ENCODE measurements around the gene RNF224. TPM values are rescaled to one million over a fixed set of nuclear protein-coding genes. Genes with fewer than 3 reads are reported as not detected.
A peak's percentile ranks its signal among the peaks of the same experiment; 100 is the strongest.

Gene RNF224
- total RNA-seq, 1 experiment from 2014 or later: not detected

DNA sequence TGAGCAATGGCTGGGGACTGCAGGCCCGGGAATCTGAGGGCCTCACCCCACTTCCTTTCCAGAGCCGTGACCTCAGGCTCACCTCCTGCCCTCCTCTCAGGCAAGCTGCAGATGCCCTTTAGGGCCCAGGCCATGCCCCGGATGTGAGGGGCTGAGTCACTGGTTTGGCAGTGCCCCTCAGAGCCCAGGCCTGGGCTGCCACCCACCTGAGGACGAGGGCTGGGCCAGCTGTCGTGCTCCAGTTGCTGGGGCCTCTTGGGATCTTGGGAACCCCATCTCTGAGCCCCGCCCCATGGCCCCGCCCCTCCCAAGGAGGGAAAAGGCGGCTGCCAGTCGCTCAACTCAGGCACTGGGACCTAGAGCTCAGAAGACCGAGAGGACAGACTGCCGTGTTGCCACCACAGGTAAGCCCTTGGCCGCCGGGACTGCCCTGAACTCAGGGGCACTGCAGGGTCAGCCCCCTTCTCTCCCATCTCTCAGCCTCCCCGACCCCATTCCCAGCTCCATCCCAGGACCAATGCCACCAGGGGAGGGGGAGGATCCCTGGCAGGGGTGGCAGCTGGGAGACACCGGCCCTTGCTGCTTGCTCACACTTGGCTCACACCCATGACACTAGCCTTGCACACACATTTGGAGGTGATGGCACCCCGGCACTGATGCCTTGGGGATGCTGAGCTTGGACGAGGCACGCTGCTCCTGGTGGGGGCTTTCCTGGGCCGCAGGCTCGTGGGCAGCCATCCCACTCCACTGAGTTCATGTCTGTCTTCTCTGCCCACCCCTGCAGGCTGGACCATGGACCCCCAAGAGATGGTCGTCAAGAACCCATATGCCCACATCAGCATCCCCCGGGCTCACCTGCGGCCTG is 2.2 kb upstream of the RNF224 start, which contains the start of gene CYSRT1:
Gene CYSRT1 (plus strand): TSS at position 345 of the 865 bp plus-strand sequence. CDS start 448 bp downstream, at position 793.
- H3K9me3 ChIP-seq (ENCODE audit: low read depth, low read length, poor library complexity, severe bottlenecking): no peaks in the 10 kb centered on the region
- TF ChIP-seq EZH2 (IDR thresholded peaks at IDR 0.05; ENCODE audit: borderline replicate concordance, low read depth, low read length, poor library complexity, severe bottlenecking) (no peak), CTCF (conservative IDR thresholded peaks at IDR 0.05; ENCODE audit: low read depth, low read length) (no peak)
- DNase-seq (ENCODE audit: low spot score): no peak
- no peaks in the 10 kb centered on the region for H3K36me3 ChIP-seq (ENCODE audit: insufficient read depth, low read length, poor library complexity, severe bottlenecking)
- H3K4me3 ChIP-seq (ENCODE audit: low read depth, low read length, poor library complexity, severe bottlenecking): peak within 1 kb of the TSS; percentile 72
- no peaks in the 10 kb centered on the region for H3K27me3 ChIP-seq (replicated peaks; ENCODE audit: insufficient read depth, low read depth, low read length, poor library complexity)
- ChIA-PET POLR2A (ENCODE audit: low non-redundant PET) (no interaction called here), CTCF (interaction anchor here (0.5 to 1.0 kb wide), 3 partner anchors 49 to 207 kb away, joined by 3 to 7 read pairs (median 3); no protein-coding TSS in a partner anchor)
- peak within 1 kb of the TSS; percentile 87 for H3K27ac ChIP-seq (ENCODE audit: low read depth, low read length, poor library complexity, severe bottlenecking)
- intact Hi-C loops (cut with micrococcal nuclease; ENCODE audit: unreplicated experiment): loop anchor here (5.0 kb wide), 1 partner anchor 433 kb away; the partner anchor contains the start of gene TMEM141
- no TSS peak for BruUV-seq (replicated peaks)
- peaks cover 9% of the 10 kb centered on the region for H3K4me1 ChIP-seq (ENCODE audit: insufficient read depth, low read length, poor library complexity, severe bottlenecking)

GRCh38 chr9:137225699-137226331 is 1.5 kb upstream of the RNF224 start:
- H3K4me1 ChIP-seq (ENCODE audit: insufficient read depth, low read length, poor library complexity, severe bottlenecking): peaks cover 9% of the 10 kb centered on the region
- CTCF ChIA-PET: interaction anchor here (0.5 kb wide), 1 partner anchor 106 kb away, joined by 3 read pairs; no protein-coding TSS in a partner anchor
- no TSS peak for BruUV-seq (replicated peaks)

More at GRCh38 chr9:137225699-137226331, 1.5 kb upstream of the RNF224 start:
- no peaks in the 10 kb centered on the region for H3K36me3 ChIP-seq (ENCODE audit: insufficient read depth, low read length, poor library complexity, severe bottlenecking)
- TF ChIP-seq CTCF (conservative IDR thresholded peaks at IDR 0.05; ENCODE audit: low read depth, low read length): no peak
- TF ChIP-seq EZH2 (IDR thresholded peaks at IDR 0.05; ENCODE audit: borderline replicate concordance, low read depth, low read length, poor library complexity, severe bottlenecking): no peak
- POLR2A ChIA-PET (ENCODE audit: low non-redundant PET): no interaction called here
- no peak for DNase-seq (ENCODE audit: low spot score)
- H3K27me3 ChIP-seq (replicated peaks; ENCODE audit: insufficient read depth, low read depth, low read length, poor library complexity): no peaks in the 10 kb centered on the region
- no peak overlapping the region for H3K4me3 ChIP-seq (ENCODE audit: low read depth, low read length, poor library complexity, severe bottlenecking)
- no peak overlapping the region for H3K27ac ChIP-seq (ENCODE audit: low read depth, low read length, poor library complexity, severe bottlenecking)
- intact Hi-C loops (cut with micrococcal nuclease; ENCODE audit: unreplicated experiment): no loop called here
- H3K9me3 ChIP-seq (ENCODE audit: low read depth, low read length, poor library complexity, severe bottlenecking): no peaks in the 10 kb centered on the region

Data from A673 (cell line).